Measurements from ENCODE around the gene FAT1. TPM values are rescaled to one million over a fixed set of nuclear protein-coding genes. Genes with fewer than 3 reads are reported as not detected.

FAT1 gene
- total RNA-seq, 1 donor from 2014 or later: 84.3 TPM

DNA sequence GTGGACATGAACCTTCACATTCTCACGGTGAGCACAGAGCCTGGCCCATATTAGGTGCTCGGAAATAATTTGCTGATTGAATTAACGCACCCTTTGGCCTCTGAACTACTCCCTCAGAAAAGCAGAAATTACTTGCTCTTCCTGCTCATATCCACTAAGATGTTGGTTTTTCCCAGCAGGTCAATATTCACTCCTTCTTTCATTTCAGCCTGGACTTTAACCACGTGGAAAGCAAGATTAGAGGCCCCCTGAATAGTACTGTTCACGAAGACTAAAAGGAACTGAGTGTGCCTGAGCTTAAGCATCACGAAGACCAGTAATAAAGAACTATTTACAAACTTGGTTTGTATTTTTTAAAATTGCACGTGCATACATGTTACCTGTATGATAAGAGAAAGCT lies 178.2 kb downstream of the FAT1 start:
- no peaks in the 10 kb centered on the region for H3K36me3 ChIP-seq
- DNase-seq (no peak), ATAC-seq (no peak)
- H3K4me1 ChIP-seq: no peaks in the 10 kb centered on the region
- intact Hi-C loops (cut with DNase I): no loop called here
- no peaks in the 10 kb centered on the region for H3K9me3 ChIP-seq
- peaks cover 6% of the 10 kb centered on the region for H3K27me3 ChIP-seq
- no peak overlapping the region for H3K27ac ChIP-seq
- no peak overlapping the region for H3K4me3 ChIP-seq
- TF ChIP-seq, protein P1, sequence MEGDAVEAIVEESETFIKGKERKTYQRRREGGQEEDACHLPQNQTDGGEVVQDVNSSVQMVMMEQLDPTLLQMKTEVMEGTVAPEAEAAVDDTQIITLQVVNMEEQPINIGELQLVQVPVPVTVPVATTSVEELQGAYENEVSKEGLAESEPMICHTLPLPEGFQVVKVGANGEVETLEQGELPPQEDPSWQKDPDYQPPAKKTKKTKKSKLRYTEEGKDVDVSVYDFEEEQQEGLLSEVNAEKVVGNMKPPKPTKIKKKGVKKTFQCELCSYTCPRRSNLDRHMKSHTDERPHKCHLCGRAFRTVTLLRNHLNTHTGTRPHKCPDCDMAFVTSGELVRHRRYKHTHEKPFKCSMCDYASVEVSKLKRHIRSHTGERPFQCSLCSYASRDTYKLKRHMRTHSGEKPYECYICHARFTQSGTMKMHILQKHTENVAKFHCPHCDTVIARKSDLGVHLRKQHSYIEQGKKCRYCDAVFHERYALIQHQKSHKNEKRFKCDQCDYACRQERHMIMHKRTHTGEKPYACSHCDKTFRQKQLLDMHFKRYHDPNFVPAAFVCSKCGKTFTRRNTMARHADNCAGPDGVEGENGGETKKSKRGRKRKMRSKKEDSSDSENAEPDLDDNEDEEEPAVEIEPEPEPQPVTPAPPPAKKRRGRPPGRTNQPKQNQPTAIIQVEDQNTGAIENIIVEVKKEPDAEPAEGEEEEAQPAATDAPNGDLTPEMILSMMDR (IDR thresholded peaks at IDR 0.05): no peak

DNA sequence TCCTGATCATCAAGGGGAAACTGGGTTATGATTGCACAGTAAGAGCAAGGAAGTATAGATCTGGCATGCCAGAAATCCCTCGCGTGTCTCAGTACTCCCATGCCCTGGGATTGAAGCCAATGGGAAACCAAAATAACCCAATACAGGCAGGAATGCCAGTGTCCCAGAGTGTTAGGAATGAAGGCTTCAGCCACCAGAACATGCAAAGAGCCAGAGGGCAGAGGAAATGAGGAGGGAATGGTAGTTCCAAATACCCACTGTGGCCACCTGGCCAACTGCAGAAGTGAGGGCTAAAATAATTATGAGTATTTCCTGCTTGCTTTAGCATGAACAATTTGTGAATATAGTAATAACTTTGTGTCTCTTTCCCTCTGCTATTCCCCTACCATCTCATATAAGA lies 180.4 kb downstream of the FAT1 start:
- Histone ChIP-seq H3K27ac (no peak overlapping the region), H3K4me3 (no peak overlapping the region), H3K36me3 (no peaks in the 10 kb centered on the region), H3K9me3 (no peaks in the 10 kb centered on the region), H3K27me3 (no peaks in the 10 kb centered on the region), H3K4me1 (no peaks in the 10 kb centered on the region)
- DNase-seq: no peak
- intact Hi-C loops (cut with DNase I): no loop called here
- TF ChIP-seq, protein P1 (IDR thresholded peaks at IDR 0.05): no peak
- ATAC-seq: no peak

DNA sequence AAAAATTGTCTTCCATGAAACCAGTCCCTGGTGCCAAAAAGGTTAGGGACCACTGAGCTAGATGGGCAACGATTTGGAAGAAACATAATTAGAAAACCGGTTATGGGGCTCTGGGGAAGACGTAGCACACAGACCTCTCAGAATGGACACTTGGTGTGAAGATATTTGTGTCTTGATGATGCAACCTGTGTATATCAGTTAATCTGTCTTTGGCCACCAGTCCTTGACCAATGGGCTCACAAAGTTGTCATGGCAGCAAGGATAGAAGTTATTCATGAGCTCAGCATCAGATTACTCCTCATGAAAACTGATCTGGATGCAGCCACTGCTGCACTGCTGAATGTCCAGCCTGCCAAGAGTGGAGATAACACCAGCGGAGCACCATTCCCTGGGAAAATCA lies 181.9 kb downstream of the FAT1 start:
- ATAC-seq: no peak

DNA sequence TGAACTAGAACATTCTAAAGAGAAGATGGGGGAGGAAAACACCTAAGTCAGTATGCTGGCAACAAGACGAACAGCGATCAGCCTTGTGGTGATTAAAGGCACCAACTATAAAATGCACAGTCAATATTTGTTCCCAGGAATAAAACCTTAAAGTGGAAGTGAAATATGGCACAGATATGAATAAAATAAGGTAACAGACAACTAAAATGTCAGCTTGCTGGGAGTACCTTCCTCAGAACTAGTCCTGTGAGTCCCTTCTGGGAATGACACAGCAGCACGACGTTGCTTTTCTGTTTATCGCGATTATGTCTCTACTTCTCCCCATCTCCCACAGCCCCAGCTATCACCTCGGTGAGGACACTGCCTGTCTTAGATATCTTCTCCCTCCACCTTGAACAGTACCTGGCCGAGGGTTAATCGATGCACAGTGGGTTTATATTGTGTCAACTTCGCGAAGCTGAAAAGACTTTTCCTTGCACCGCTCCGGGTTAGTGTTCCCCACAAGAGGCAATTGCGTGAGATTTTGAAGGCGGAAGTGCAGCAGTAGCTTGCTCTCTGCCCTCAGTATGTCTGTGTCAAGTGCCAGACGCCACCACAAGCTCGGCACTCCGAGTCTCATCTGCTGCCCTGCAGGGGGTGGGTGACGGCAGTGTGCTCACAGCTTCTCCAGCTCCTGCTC lies 185.7 kb downstream of the FAT1 start:
- DNase-seq: no peak
- H3K4me1 ChIP-seq: no peaks in the 10 kb centered on the region
- TF ChIP-seq, protein P1 (IDR thresholded peaks at IDR 0.05): no peak
- H3K4me3 ChIP-seq: no peak overlapping the region
- H3K27ac ChIP-seq: no peak overlapping the region
- H3K36me3 ChIP-seq: no peaks in the 10 kb centered on the region
- no peaks in the 10 kb centered on the region for H3K9me3 ChIP-seq
- no peak for ATAC-seq
- intact Hi-C loops (cut with DNase I): no loop called here
- H3K27me3 ChIP-seq: no peaks in the 10 kb centered on the region

More for the DNA sequence above, 181.9 kb downstream of the FAT1 start:
- Histone ChIP-seq H3K4me1 (no peaks in the 10 kb centered on the region), H3K27me3 (no peaks in the 10 kb centered on the region), H3K27ac (no peak overlapping the region), H3K4me3 (no peak overlapping the region), H3K9me3 (no peaks in the 10 kb centered on the region), H3K36me3 (no peaks in the 10 kb centered on the region)
- no peak for DNase-seq
- TF ChIP-seq, protein P1 (IDR thresholded peaks at IDR 0.05): no peak
- intact Hi-C loops (cut with DNase I): no loop called here

Other genes starting within 250 kb of the FAT1 start
- gene MTNR1A, start 168.3 kb downstream of the FAT1 start, total RNA-seq: not detected

All from upper lobe of right lung (tissue), 1 donor.